B cell (primary cell): ENCODE measurements around the gene SEZ6L2. TPM values are rescaled to one million over a fixed set of nuclear protein-coding genes. Genes with fewer than 3 reads are reported as not detected.

Experiments
- ATAC-seq: fragments of 200-7000 bp; cut with Tn5 transposase; one replicate; pipeline ENCODE4 v1.10.0; 2021; ENCODE audit warnings: low read depth, mild to moderate bottlenecking, moderate number of reproducible peaks, moderate library complexity
- CTCF ChIA-PET: fragments of 350-600 bp; sonication (Branson Sonifier 250); formaldehyde crosslinking; loops from one replicate; lab custom pipeline; 2021; ENCODE audit warnings: antibody characterized with exemption, inconsistent platforms; lab: Charles Lee
- POLR2A ChIA-PET: fragments of 350-600 bp; sonication (Branson Sonifier 250); formaldehyde crosslinking; loops from one replicate; lab custom pipeline; 2021; ENCODE audit warnings: antibody characterized with exemption; lab: Charles Lee
- DNase-seq: peaks from one replicate; pipeline ENCODE4 v3.0.0; 2013
- H2AFZ ChIP-seq: 2 replicates; pipeline ENCODE4 v1.6.1; 2012; ENCODE audit warnings: mild to moderate bottlenecking, low read depth, low read length; ENCODE audit not compliant: insufficient read depth, poor library complexity, severe bottlenecking
- H3K27ac ChIP-seq, 2 donors: 1 replicate in 1 of 2; 2 replicates in 1 of 2; pipeline ENCODE4 v1.5.1; 2012 to 2013; ENCODE audit warnings: low read length in 2 of 2, mild to moderate bottlenecking in 2 of 2, moderate library complexity in 1 of 2
- H3K27me3 ChIP-seq, 4 experiments: fragments of 200-600 bp in 1 of 4; sonication (generic) in 1 of 4; replicated peaks in 1 of 4; 1 replicate in 2 of 4; 2 replicates in 2 of 4; pipeline versions ENCODE4 v1.6.1 to v1.7.0; 2013 to 2016; ENCODE audit warnings: low read length in 3 of 4, mild to moderate bottlenecking in 2 of 4, mixed read lengths in 1 of 4, moderate library complexity in 1 of 4; ENCODE audit not compliant: insufficient read depth in 4 of 4, control insufficient read depth in 3 of 4; ENCODE audit errors: control extremely low read depth in 1 of 4
- H3K36me3 ChIP-seq, 2 experiments: replicated peaks in 1 of 2; 1 replicate in 1 of 2; 2 replicates in 1 of 2; pipeline versions ENCODE4 v1.6.1 to v1.7.1; 2013; ENCODE audit warnings: low read length in 1 of 2; ENCODE audit not compliant: insufficient read depth in 2 of 2, control insufficient read depth in 1 of 2; ENCODE audit errors: control extremely low read depth in 1 of 2, extremely low read depth in 1 of 2
- H3K4me1 ChIP-seq, 2 donors: fragments of 200-600 bp in 1 of 2; sonication (generic) in 1 of 2; 1 replicate in 1 of 2; 2 replicates in 1 of 2; pipeline versions ENCODE4 v1.5.1 to v1.6.1; 2013 to 2017; ENCODE audit warnings: low read length in 2 of 2; ENCODE audit not compliant: control insufficient read depth in 2 of 2, insufficient read depth in 2 of 2
- H3K4me2 ChIP-seq: replicated peaks from 2 replicates; pipeline ENCODE3; 2012; ENCODE audit warnings: mild to moderate bottlenecking, low read depth, low read length; ENCODE audit not compliant: poor library complexity, severe bottlenecking
- H3K4me3 ChIP-seq, 5 experiments: fragments of 200-600 bp in 1 of 5; sonication (generic) in 1 of 5; 1 replicate in 3 of 5; 2 replicates in 2 of 5; pipeline versions ENCODE4 v1.5.1 to v1.7.0; 2011 to 2016; ENCODE audit warnings: low read length in 4 of 5, mild to moderate bottlenecking in 4 of 5, low read depth in 2 of 5, control low read depth in 1 of 5, moderate library complexity in 1 of 5; ENCODE audit not compliant: insufficient read depth in 1 of 5; ENCODE audit errors: control extremely low read depth in 1 of 5, extremely low read depth in 1 of 5
- H3K79me2 ChIP-seq: fragments of 200-600 bp; sonication (generic); one replicate; pipeline ENCODE4 v1.6.0; 2016; ENCODE audit warnings: low read length; ENCODE audit not compliant: control insufficient read depth, insufficient read depth
- H3K9ac ChIP-seq: fragments of 200-600 bp; sonication (generic); 2 replicates; pipeline ENCODE4 v1.6.1; 2017; ENCODE audit warnings: mild to moderate bottlenecking, low read length, moderate library complexity
- H3K9me3 ChIP-seq, 3 donors: one replicate each; pipeline versions ENCODE4 v1.6.1 to v1.7.1; 2013; ENCODE audit warnings: low read length in 2 of 3; ENCODE audit not compliant: control insufficient read depth in 2 of 3, insufficient read depth in 1 of 3; ENCODE audit errors: control extremely low read depth in 1 of 3
- H4K20me1 ChIP-seq: 2 replicates; pipeline ENCODE4 v1.6.0; 2012; ENCODE audit warnings: mild to moderate bottlenecking, low read length; ENCODE audit not compliant: insufficient read depth, control insufficient read depth, poor library complexity, severe bottlenecking
- H3K27ac Mint-ChIP-seq: one replicate; pipeline ENCODE4 v1.8.0; 2021; ENCODE audit warnings: mixed read lengths
- H3K27me3 Mint-ChIP-seq: one replicate; pipeline ENCODE4 v1.8.0; 2021; ENCODE audit warnings: mixed read lengths
- H3K4me1 Mint-ChIP-seq: one replicate; pipeline ENCODE4 v1.8.0; 2021; ENCODE audit warnings: mixed read lengths
- H3K4me3 Mint-ChIP-seq: one replicate; pipeline ENCODE4 v1.8.0; 2021; ENCODE audit warnings: mixed read lengths
- H3K9me3 Mint-ChIP-seq: one replicate; pipeline ENCODE4 v1.8.0; 2022; ENCODE audit warnings: mixed read lengths; ENCODE audit not compliant: insufficient read depth
- CTCF ChIP-seq: fragments of 200-600 bp; IDR thresholded peaks from one replicate; pipeline ENCODE4 v1.8.0; 2022; ENCODE audit warnings: antibody characterized with exemption, mild to moderate bottlenecking
- EZH2 ChIP-seq: IDR thresholded peaks from 2 replicates; pipeline ENCODE4 v1.6.1; 2012; ENCODE audit warnings: borderline replicate concordance, low read depth, mild to moderate bottlenecking, moderate library complexity, low read length; ENCODE audit not compliant: insufficient read depth, poor library complexity, severe bottlenecking
- WGBS: methylation state at CpG from one replicate; pipeline ENCODE4 v1.1.5; 2013; ENCODE audit warnings: missing lambda C conversion rate; ENCODE audit not compliant: insufficient coverage; 5-methylcytosine and 5-hydroxymethylcytosine counted together
- intact Hi-C: fragments of 100-400 bp; cut with micrococcal nuclease; formaldehyde crosslinking; loops from one replicate; pipeline ENCODE4 v1.10.0; 2022
- polyA plus RNA-seq: library from polyadenylated mRNA; depleted of rRNA; stranded (reverse); fragments of >200 nt; gene quantifications from 2 replicates; pipeline ENCODE4 v1.2.3, GENCODE V29; 2012
- total RNA-seq, 2 donors: library from RNA; stranded (reverse); fragments of 120-200 nt in 1 of 2; gene quantifications; 1 replicate in 1 of 2; 2 replicates in 1 of 2; pipeline versions ENCODE4 v1.2.3 to v1.2.4, GENCODE V29; 2013 to 2022

The SEZ6L2 gene
- total and polyA plus RNA-seq, 2 donors (not counting 1 experiment from before 2014, with no cell fraction given) = 0.10 TPM; not detected in 1

GRCh38 chr16:29831490-29831889, 67.9 kb downstream of the SEZ6L2 start:
- Mint-ChIP-seq H3K27ac (no peak overlapping the region), H3K4me3 (no peak overlapping the region), H3K4me1 (peaks cover 4% of the 10 kb centered on the region), H3K27me3 (no peaks in the 10 kb centered on the region), H3K9me3 (no peaks in the 10 kb centered on the region)
- no peak overlapping the region for H3K27ac ChIP-seq
- no peaks in the 10 kb centered on the region for H3K4me1 ChIP-seq
- H3K4me3 ChIP-seq = no peak overlapping the region
- no peaks in the 10 kb centered on the region for H3K9me3 ChIP-seq
- peaks cover 51% of the 10 kb centered on the region for H4K20me1 ChIP-seq
- ChIA-PET CTCF (no interaction called here), POLR2A (no interaction called here)
- H3K9ac ChIP-seq = no peak overlapping the region
- no peaks in the 10 kb centered on the region for H3K27me3 ChIP-seq
- 100% methylated on average over 1 of the region's 2 CpGs for WGBS
- H3K79me2 ChIP-seq = peaks cover 44% of the 10 kb centered on the region
- no peak overlapping the region for H3K4me2 ChIP-seq
- no peak for TF ChIP-seq EZH2
- TF ChIP-seq CTCF = no peak
- ATAC-seq = no peak
- DNase-seq = no peak
- peaks cover 3 to 49% of the 10 kb centered on the region in 2 experiments for H3K36me3 ChIP-seq
- intact Hi-C loops = no loop called here
- no peak overlapping the region for H2AFZ ChIP-seq

GRCh38 chr16:29830774-29831173, 68.6 kb downstream of the SEZ6L2 start:
- no peak overlapping the region for H2AFZ ChIP-seq
- no peak overlapping the region for H3K27ac ChIP-seq
- WGBS = 98% methylated on average over 10 of the region's 11 CpGs
- ChIA-PET POLR2A (no interaction called here), CTCF (no interaction called here)
- no peak overlapping the region for H3K9ac ChIP-seq
- H3K27me3 Mint-ChIP-seq = no peaks in the 10 kb centered on the region
- H3K4me1 ChIP-seq = no peaks in the 10 kb centered on the region
- H3K27ac Mint-ChIP-seq = no peak overlapping the region
- peaks cover 3 to 46% of the 10 kb centered on the region in 2 experiments for H3K36me3 ChIP-seq
- H4K20me1 ChIP-seq = peaks cover 57% of the 10 kb centered on the region
- ATAC-seq = no peak
- no peak for DNase-seq
- H3K9me3 Mint-ChIP-seq = no peaks in the 10 kb centered on the region
- no peak overlapping the region for H3K4me3 Mint-ChIP-seq
- intact Hi-C loops = no loop called here
- no peaks in the 10 kb centered on the region for H3K27me3 ChIP-seq
- no peaks in the 10 kb centered on the region for H3K9me3 ChIP-seq
- no peak for TF ChIP-seq CTCF
- TF ChIP-seq EZH2 = no peak
- H3K4me3 ChIP-seq = no peak overlapping the region
- no peak overlapping the region for H3K4me2 ChIP-seq
- peaks cover 51% of the 10 kb centered on the region for H3K79me2 ChIP-seq
- peaks cover 4% of the 10 kb centered on the region for H3K4me1 Mint-ChIP-seq
